ENCODE measurements around the gene GMEB2.
A peak's percentile ranks its signal among the peaks of the same experiment; 100 is the strongest.

GMEB2 gene

GRCh38 chr20:63558804-63559484 lies 68.0 kb downstream of the GMEB2 start:
- no peak for DNase-seq (ENCODE audit: low spot score)

DNA sequence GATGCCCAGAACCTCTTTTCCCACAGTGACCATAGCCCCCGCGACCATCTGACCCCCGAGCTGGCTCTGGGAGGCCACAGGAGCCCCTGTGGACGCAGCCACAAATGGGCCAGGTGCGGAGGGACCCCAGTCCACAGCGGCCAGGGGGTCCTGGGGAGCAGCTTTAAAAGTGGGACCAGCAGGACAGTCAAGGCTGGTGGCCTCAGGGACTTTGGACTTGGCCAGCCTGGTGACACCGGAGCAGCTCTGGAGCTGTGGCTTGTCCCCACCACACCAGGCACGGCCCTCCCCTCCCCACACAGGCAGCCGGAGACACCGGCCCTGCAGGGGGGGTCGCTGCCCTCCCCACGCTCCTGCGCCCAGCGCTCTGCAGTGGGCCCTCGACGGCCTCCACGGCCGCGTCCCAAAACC lies 69.4 kb downstream of the GMEB2 start:
- DNase-seq (ENCODE audit: low spot score) = no peak

DNA sequence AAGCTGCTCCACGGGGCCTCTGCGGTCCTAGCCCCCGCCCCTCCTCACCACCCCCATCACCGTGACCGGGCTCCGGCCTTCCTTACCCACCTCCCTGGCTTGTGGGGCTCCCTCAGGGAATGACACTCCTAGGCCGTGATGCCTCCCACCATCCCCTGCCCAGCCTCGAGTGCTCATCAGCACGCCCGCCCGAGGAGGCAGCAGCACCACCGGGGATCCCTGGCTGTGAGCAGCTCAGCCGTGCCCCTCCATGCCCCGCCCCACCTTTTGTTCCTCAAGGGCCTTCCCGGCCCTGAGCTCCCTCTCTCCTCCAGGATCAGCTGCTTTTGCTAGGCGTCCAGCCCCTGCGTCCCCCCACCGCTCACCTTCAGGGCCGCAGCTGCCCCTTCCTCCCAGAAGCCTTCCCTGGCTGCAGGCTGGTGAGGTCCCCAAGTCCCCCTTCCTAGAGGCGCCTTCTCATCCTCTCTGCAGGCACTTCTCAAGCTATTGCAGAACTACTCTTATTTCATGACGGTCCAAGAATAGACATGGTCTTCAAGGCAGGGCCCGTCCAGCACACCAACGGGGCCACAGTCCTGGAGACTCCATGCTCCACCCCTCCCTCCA lies 69.9 kb downstream of the GMEB2 start:
- DNase-seq (ENCODE audit: low spot score) = no peak

DNA sequence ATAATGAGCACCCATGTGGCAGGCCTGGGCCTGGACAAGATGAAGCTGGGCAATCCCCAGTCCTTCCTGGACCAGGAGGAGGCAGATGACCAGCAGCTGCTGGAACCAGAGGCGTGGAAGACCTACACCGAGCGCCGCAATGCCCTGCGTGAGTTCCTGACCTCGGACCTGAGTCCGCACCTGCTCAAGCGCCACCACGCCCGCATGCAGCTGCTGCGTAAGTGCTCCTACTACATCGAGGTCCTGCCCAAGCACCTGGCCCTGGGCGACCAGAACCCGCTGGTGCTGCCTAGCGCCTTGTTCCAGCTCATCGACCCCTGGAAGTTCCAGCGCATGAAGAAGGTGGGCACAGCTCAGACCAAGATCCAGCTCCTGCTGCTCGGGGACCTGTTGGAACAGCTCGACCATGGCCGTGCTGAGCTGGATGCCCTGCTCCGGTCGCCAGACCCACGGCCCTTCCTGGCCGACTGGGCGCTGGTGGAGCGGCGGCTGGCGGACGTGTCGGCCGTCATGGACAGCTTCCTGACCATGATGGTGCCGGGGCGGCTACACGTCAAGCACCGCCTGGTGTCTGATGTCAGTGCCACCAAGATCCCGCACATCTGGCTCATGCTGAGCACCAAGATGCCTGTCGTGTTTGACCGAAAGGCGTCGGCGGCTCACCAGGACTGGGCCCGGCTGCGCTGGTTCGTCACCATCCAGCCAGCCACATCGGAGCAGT lies 71.1 kb downstream of the GMEB2 start:
- no peak for DNase-seq (ENCODE audit: low spot score)

- no peak for DNase-seq (ENCODE audit: low spot score)
Observed at GRCh38 chr20:63554361-63555278, 72.3 kb downstream of the GMEB2 start.

GRCh38 chr20:63553933-63554290 lies 73.0 kb downstream of the GMEB2 start, which contains the start of gene FNDC11:
TSS of gene FNDC11 (plus strand) at chr20:63554159. CDS start at chr20:63555664, 1,505 bp downstream.
- DNase-seq (ENCODE audit: low spot score) = no peak

- peak; percentile 92 for DNase-seq (ENCODE audit: low spot score)
Observed at GRCh38 chr20:63553251-63553932, 73.5 kb downstream of the GMEB2 start.

DNA sequence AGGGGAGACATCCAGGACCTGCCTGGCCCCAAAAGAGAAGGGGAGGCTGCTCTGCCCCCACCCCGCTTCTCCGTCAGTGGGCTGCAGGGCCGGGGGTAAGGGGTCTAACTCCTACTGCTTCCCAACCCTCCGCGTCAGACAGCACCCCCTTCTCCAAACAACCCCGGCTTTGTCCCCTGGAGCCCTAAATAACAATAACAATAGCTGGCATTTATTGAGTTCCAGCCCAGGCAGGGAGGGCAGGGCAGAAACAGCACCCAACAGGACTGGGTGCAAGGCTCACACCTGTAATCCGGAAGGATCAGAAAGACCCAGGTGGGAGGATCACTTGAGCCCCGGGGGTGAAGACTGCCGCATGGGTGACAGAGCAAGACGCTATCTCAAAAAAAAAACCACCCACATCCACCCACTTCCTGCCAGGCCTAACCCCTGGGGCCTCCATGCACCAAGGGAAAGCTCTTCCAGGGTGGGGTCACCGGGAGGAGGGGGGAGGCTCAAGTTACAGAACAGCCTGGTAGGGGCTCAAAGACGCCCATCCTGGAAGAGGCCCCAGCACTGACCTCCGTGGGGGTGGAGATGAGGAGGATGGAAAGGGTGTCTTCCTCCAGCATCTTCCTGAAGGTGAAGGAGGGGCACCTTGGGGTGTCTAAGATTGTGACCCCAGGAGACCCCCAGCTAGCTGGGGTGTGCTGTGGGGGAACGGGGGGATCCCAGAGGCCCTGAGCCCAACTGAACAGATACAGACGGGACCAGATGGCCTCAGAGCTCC lies 74.2 kb downstream of the GMEB2 start:
- no peak for DNase-seq (ENCODE audit: low spot score)

DNA sequence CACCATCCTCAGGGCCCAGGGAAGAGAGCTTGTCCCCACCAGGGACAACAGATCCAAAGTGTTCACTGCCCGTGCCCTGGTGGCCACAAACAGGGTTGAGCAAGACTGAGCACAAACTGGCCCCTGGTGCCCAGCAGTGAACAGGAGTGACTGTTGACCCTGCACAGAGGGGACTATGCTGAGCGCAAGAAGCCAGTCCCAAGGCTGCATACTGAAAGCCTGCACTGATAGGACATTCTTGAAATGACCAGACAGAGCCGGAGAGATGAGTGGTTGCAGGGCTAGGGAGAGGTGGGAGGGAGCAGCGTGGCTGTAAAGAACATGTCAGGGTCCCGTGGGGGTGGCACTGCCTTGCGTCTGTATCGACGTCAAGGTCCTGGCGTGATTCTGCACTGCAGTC lies 75.8 kb downstream of the GMEB2 start:
- no peak for DNase-seq (ENCODE audit: low spot score)

- DNase-seq (ENCODE audit: low spot score) = no peak
Observed at GRCh38 chr20:63549679-63550282, 77.1 kb downstream of the GMEB2 start.

DNA sequence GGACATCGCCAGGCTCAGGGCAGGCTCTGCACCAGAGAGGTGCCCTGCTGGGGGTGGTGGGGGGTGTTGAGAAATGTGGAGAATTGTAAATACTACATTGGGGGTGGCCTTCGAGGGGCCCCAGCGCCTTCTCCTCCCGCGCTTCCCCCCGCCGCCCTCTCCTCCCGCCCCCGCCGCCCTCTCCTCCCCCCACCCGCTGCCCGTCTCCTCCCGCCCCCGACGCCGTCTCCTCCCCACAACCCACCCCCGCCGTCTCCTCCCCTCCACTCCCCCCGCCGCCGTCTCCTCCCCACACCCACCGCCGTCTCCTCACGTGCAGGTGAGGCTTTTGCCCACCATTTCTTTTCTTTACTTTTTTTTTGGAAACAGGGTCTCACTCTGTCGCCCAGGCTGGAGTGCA lies 77.9 kb downstream of the GMEB2 start:
- DNase-seq (ENCODE audit: low spot score) = no peak

DNA sequence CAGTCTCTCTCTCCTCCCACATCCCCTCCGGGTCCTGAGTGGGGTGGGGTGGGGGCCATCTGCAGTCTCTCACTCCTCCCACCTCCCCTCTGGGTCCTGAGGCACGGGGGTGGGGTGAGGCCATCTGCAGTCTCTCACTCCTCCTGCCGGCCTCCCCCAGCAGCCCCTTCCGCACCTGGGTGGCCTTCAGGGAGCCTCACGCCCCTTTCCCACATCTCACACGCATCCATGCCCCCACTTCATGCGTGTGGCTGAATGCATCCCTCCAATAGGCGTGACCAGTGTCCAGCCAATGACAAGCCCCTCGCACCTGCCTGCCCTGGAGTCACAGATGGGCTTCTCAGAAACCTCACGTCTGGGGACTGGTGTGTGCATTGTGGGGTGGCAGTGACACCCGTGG lies 78.4 kb downstream of the GMEB2 start:
- no peak for DNase-seq (ENCODE audit: low spot score)

DNA sequence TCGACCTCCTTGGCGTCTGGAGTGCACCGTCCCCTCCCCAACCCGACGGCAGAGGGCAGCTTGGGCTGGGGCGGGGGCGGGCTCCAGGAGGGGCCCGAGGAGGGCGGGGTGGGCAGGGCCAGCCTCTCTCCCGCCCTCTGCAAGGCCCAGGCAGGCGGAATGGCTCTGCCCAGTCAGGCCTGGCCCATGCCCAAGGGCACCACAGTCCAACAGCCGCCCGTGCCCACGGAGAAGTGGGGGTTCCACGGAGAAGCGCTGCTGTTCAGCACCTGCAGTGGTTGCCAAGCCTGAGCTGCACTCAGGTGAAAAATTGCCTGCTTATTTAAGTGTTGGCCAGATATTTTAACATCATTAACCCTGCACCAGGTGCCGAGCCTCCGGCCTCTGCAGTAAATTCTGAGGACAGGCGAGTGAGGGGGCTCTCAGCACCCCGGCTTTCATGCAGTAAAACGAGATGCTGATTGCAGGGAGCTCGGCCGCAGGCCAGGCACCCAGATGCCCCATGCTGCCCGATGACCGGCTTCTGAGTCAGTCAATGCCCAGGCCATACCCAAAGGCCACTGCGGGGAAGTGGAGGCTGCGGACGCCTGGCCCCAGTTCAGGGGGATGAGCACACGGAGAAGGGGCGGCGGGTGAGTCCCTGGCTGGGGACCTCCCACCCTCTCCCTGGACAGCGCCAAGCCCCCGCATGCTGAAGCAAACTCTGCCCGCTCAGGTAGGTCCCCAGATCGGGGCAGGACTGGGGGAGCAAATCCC lies 79.0 kb downstream of the GMEB2 start, which contains the start of gene SRMS:
SRMS (minus strand) TSS at position 25 of the 756 bp plus-strand sequence. CDS start 286 bp downstream, outside the sequence.
- DNase-seq (ENCODE audit: low spot score) = no peak

DNA sequence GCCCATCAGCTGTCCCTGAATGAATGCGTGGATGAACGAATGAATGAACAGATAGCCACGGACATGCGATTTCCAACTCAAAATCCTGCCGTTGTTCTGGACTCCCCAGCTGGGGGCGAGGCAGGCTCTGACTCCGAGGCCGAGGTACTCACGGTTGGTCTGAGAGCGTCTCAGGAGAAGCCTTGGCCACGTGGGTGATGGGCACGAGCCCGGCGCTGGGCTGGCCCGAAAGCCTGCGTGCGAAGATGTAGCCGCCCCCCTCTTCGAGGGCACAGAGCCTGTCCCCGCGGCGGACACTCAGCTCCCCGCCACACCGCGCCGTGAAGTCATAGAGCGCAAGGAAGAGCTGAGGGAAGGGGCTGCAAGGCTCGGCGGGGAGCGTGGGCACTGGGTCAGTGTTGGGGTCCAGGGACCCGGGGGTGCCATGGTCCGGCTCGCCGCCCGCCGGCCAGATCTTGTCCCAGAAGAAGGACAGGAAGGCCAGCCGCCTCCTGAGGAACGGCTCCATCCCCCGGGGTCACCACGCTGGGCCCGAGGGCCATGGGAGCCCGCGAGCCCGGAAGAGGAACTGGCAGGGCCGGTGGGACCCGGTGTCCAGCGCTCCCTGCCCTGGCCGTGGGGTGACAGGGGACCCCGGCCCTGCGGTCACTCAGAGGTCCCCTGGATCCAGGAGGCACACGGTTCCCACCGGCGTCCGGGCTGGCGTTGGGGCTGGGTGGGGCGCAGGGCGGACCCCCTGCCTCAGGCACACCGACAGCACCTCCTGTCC lies 79.8 kb downstream of the GMEB2 start:
- no peak for DNase-seq (ENCODE audit: low spot score)

DNA sequence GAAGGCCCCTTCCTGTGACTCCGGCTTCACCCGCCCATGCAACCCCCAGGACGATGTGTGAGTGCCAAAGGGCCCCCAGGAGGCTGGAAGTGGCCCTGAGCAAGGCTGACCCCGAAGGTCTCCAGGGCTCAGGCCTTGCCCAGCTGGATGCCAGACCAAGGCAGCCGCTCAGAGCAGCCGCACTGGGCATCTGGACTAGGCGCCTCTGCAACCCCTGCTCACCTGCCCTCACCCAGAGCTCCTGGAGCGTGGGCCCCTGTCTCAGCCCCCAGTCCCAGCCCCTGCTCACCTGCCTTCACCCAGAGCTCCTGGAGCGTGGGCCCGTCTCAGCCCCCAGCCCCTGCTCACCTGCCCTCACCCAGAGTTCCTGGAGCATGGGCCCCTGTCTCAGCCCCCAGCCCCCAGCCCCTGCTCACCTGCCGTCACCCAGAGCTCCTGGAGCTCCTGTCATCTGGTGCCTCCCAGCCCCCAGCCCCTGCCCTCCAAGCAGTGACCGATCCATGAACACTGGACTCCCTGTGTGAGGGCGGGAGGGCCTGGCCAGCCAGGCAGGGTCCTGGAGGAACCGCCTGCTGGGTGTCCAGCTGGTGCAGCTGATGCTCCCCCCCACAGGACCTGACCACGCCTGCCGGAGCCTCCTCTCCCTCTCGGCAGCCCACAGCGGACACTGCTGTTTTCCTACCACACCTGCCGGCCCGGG lies 80.5 kb downstream of the GMEB2 start:
- no peak for DNase-seq (ENCODE audit: low spot score)

DNA sequence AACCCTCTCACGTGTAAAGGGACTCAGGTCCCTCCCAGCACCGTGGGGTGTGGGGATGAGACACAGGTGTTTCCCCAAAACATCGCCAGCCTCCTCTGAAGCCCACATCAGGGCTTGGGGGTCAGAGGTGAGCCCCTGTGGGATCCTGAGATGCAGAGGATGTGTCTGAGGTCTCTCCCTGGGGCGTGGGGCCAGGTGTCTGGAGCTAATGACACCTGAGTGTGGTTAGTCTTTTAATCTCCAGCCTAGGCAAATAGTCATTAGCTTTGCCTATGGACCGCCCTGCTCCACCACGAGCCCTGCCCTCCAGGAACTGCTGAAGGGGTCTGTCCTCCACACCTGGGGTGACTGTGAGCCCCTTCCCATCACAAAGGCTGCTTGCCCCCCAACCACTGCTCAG lies 81.1 kb downstream of the GMEB2 start:
- DNase-seq (ENCODE audit: low spot score) = no peak

- no peak for DNase-seq (ENCODE audit: low spot score)
Observed at GRCh38 chr20:63544958-63545516, 81.9 kb downstream of the GMEB2 start.
